Calu3 (cell line): ENCODE measurements around the gene F7. TPM values are rescaled to one million over a fixed set of nuclear protein-coding genes. Genes with fewer than 3 reads are reported as not detected.

Experiments
- BruUV-seq: library from RNA; stranded (reverse); fragments of 400-500 nt; replicated peaks from 2 replicates; lab custom pipeline; 2021; lab: Mats Ljungman, UMichigan
- CTCF ChIA-PET: fragments of 300-600 bp; sonication (Branson Sonifier 250); formaldehyde crosslinking; loops from one replicate; lab custom pipeline; 2022; ENCODE audit warnings: antibody characterized with exemption; lab: Charles Lee
- DNase-seq: peaks from one replicate; pipeline ENCODE4 v3.0.0; 2022
- H3K27ac Mint-ChIP-seq: one replicate; pipeline ENCODE4 v1.8.0; 2022; ENCODE audit warnings: mixed read lengths; ENCODE audit not compliant: unreplicated experiment
- H3K27me3 Mint-ChIP-seq: one replicate; pipeline ENCODE4 v1.8.0; 2022; ENCODE audit warnings: mixed read lengths; ENCODE audit not compliant: unreplicated experiment
- H3K36me3 Mint-ChIP-seq: one replicate; pipeline ENCODE4 v1.8.0; 2022; ENCODE audit warnings: mild to moderate bottlenecking, moderate library complexity, mixed read lengths; ENCODE audit not compliant: insufficient read depth, unreplicated experiment
- H3K4me1 Mint-ChIP-seq: one replicate; pipeline ENCODE4 v1.8.0; 2022; ENCODE audit warnings: mild to moderate bottlenecking, low read depth, mixed read lengths; ENCODE audit not compliant: unreplicated experiment
- H3K4me3 Mint-ChIP-seq: one replicate; pipeline ENCODE4 v1.8.0; 2022; ENCODE audit warnings: mild to moderate bottlenecking, low read depth, moderate library complexity, mixed read lengths; ENCODE audit not compliant: unreplicated experiment
- H3K9me3 Mint-ChIP-seq: one replicate; pipeline ENCODE4 v1.8.0; 2022; ENCODE audit warnings: low read depth, mixed read lengths; ENCODE audit not compliant: unreplicated experiment
- CTCF ChIP-seq: fragments of 200-600 bp; IDR thresholded peaks from one replicate; pipeline ENCODE4 v1.8.0; 2022; ENCODE audit warnings: antibody characterized with exemption; ENCODE audit not compliant: unreplicated experiment
- intact Hi-C: fragments of 100-400 bp; cut with micrococcal nuclease; formaldehyde crosslinking; loops from one replicate; pipeline ENCODE4 v1.10.0; 2022; ENCODE audit not compliant: unreplicated experiment
- total RNA-seq: library from RNA; stranded (reverse); gene quantifications from 2 replicates; pipeline ENCODE4 v1.2.3, GENCODE V29; 2022

The F7 gene
- total RNA-seq, 1 experiment from 2014 or later: not detected

DNA sequence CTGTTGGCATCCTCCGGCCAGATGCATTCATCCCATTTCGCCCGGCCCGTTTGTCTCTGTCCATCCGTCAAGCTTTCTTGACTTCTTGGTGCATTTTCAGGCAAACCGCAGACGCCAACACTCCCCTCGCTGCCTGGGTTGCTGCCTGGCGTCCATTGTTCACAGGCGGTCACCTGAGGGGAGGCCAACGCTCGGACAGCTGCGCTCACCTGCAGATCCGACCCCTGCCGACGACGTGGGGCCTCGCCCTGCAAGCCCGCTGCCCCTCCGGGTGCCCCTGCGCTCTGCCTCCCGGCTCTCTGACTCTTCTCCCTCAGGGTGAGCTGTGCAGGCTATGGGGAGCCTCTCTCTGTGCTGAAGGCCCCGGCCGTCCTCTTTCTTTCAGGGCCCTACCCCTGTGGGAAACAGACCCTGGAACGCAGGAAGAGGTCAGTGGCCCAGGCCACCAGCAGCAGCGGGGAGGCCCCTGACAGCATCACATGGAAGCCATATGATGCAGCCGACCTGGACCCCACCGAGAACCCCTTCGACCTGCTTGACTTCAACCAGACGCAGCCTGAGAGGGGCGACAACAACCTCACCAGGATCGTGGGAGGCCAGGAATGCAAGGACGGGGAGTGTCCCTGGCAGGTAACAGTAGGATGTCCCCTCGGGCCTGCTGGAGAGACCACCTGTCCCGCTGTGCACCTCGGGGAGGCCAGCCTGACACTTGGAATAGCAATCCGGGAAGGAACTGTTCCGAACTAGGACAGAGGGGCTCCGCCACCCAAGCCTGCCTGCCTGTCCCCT, 38.1 kb downstream of the F7 start:
- no peak overlapping the region for H3K4me3 Mint-ChIP-seq
- peaks cover 12% of the 10 kb centered on the region for H3K27me3 Mint-ChIP-seq
- no TSS peak for BruUV-seq
- CTCF ChIA-PET: no interaction called here
- TF ChIP-seq CTCF: no peak
- H3K27ac Mint-ChIP-seq: no peak overlapping the region
- intact Hi-C loops: no loop called here
- no peaks in the 10 kb centered on the region for H3K4me1 Mint-ChIP-seq
- no peaks in the 10 kb centered on the region for H3K9me3 Mint-ChIP-seq
- no peaks in the 10 kb centered on the region for H3K36me3 Mint-ChIP-seq
- DNase-seq: no peak

DNA sequence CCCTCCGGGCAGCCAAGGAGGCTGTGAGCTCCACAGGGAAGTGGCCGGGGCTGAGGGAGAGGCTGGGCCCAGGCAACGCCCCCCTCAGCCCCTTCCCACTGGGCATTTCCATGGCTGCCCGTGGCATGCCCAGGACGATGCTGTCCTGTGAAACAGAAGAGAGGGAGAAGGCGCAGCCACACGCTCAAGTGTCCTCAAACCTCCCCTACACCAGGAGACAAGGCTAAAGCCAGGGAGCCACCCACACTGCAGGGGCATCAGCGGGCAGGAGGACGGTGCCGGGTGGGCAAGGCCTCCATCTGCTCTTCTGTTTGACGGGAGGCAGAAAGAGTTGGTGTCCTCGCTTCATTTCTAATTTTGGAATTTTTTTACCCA, 38.7 kb downstream of the F7 start:
- CTCF ChIA-PET: no interaction called here

DNA sequence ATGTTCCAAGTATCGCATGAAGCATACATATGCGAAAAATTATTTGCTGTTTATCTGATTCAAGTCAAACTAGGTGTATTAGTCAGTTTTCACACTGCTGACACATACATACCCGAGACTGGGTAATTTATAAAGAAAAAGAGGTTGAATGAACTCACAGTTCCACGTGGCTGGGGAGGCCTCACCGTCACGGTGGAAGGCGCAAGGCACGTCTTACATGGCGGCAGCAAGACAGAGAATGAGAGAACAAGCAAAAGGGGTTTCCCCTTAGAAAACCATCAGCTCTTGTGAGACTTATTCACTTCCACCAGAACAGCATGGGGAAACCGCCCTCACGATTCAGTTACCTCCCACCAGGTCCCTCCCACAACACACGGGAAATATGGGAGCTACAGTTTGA, 39.9 kb downstream of the F7 start:
- H3K27me3 Mint-ChIP-seq: peaks cover 12% of the 10 kb centered on the region
- BruUV-seq: no TSS peak
- intact Hi-C loops: no loop called here
- CTCF ChIA-PET: no interaction called here
- H3K27ac Mint-ChIP-seq: no peak overlapping the region
- H3K4me1 Mint-ChIP-seq: no peaks in the 10 kb centered on the region
- no peaks in the 10 kb centered on the region for H3K36me3 Mint-ChIP-seq
- no peak for TF ChIP-seq CTCF
- H3K9me3 Mint-ChIP-seq: no peaks in the 10 kb centered on the region
- no peak for DNase-seq
- no peak overlapping the region for H3K4me3 Mint-ChIP-seq

More for the DNA sequence above, 38.7 kb downstream of the F7 start:
- DNase-seq: no peak
- Mint-ChIP-seq H3K27ac (no peak overlapping the region), H3K4me1 (no peaks in the 10 kb centered on the region), H3K27me3 (peaks cover 12% of the 10 kb centered on the region), H3K36me3 (no peaks in the 10 kb centered on the region), H3K9me3 (no peaks in the 10 kb centered on the region), H3K4me3 (no peak overlapping the region)
- no TSS peak for BruUV-seq
- intact Hi-C loops: no loop called here
- TF ChIP-seq CTCF: no peak

GRCh38 chr13:113145911-113146598, 40.5 kb downstream of the F7 start:
- Mint-ChIP-seq H3K4me1 (no peaks in the 10 kb centered on the region), H3K36me3 (no peaks in the 10 kb centered on the region), H3K9me3 (no peaks in the 10 kb centered on the region), H3K27me3 (peaks cover 12% of the 10 kb centered on the region), H3K4me3 (no peak overlapping the region), H3K27ac (no peak overlapping the region)
- CTCF ChIA-PET: no interaction called here
- no peak for DNase-seq
- BruUV-seq: no TSS peak
- no peak for TF ChIP-seq CTCF
- intact Hi-C loops: no loop called here
